Endometrium (tissue), 2 donors: ENCODE results near the gene RAB41.
"Not testable (repeated sequence)": the region's sequence is repeated elsewhere in the genome, so short reads cannot be mapped to it uniquely, and the experiment has no call there.

Experiments
- FAIRE-seq: peaks from 2 replicates; lab custom pipeline; 2012; peaks lifted over from hg19 to GRCh38; lab: Jason Lieb, UNC
- donor health status: control.
- donor health status: control.

RAB41 gene

GRCh38 chrX:70289793-70290770, 8.1 kb downstream of the RAB41 start, which contains the start of the genes KIF4A and PDZD11:
KIF4A (plus strand) TSS chrX:70290104; CDS start chrX:70290459, 355 bp downstream.
PDZD11 (minus strand) TSS chrX:70289927; CDS start chrX:70289341, 586 bp downstream.
- no peak for FAIRE-seq

GRCh38 chrX:70292788-70293187, 10.8 kb downstream of the RAB41 start:
- no peak for FAIRE-seq

- no peak for FAIRE-seq
Measured at GRCh38 chrX:70293621-70294020, 11.6 kb downstream of the RAB41 start.

- no peak for FAIRE-seq
Measured at GRCh38 chrX:70301716-70302115, 19.7 kb downstream of the RAB41 start.

- FAIRE-seq = no peak
Measured at GRCh38 chrX:70313503-70313902, 31.5 kb downstream of the RAB41 start.

GRCh38 chrX:70322784-70323183, 40.8 kb downstream of the RAB41 start:
- no peak for FAIRE-seq

- not testable (repeated sequence) for FAIRE-seq
Measured at GRCh38 chrX:70323628-70324027, 41.7 kb downstream of the RAB41 start.

- no peak for FAIRE-seq
Measured at GRCh38 chrX:70324326-70324725, 42.4 kb downstream of the RAB41 start.

- no peak for FAIRE-seq
Measured at GRCh38 chrX:70331161-70331560, 49.2 kb downstream of the RAB41 start.

GRCh38 chrX:70332600-70332999, 50.6 kb downstream of the RAB41 start:
- no peak for FAIRE-seq
